SK-N-MC (cell line): Measurements from ENCODE around the gene ANK2.

Experiments
- EZH2 ChIP-seq: fragments of 200-600 bp; sonication (generic); IDR thresholded peaks from one replicate; pipeline ENCODE4 v1.6.1; 2017; ENCODE audit warnings: antibody characterized with exemption
- FOXP2 ChIP-seq: optimal IDR thresholded peaks from 2 replicates; pipeline ENCODE3; 2011; ENCODE audit warnings: mild to moderate bottlenecking, moderate library complexity; ENCODE audit not compliant: insufficient read depth; ENCODE audit errors: extremely low read length, control extremely low read depth
- POLR2AphosphoS5 ChIP-seq: IDR thresholded peaks from 2 replicates; pipeline ENCODE4 v1.6.1; 2012; ENCODE audit warnings: mild to moderate bottlenecking, low read depth, low read length, borderline replicate concordance

GRCh38 chr4:113335746-113336145 is 286.3 kb downstream of the ANK2 start:
- no peak for TF ChIP-seq EZH2
- TF ChIP-seq POLR2AphosphoS5, result no peak
- no peak for TF ChIP-seq FOXP2
